HCT116 (cell line): ENCODE data around the gene PPY. TPM values are rescaled to one million over a fixed set of nuclear protein-coding genes. Genes with fewer than 3 reads are reported as not detected.

Source experiments
- ATAC-seq: fragments of 200-7000 bp; cut with Tn5 transposase; 2 replicates; pipeline ENCODE4 v1.9.1; 2020; ENCODE audit warnings: mild to moderate bottlenecking, moderate library complexity
- BruUV-seq: library from RNA; stranded (reverse); fragments of 400-500 nt; replicated peaks from 2 replicates; lab custom pipeline; 2021; lab: Mats Ljungman, UMichigan
- CTCF ChIA-PET: fragments of 300-600 bp; sonication (Branson Sonifier 250); formaldehyde crosslinking; loops from one replicate; lab custom pipeline; 2021; ENCODE audit warnings: antibody characterized with exemption; lab: Charles Lee
- POLR2A ChIA-PET: fragments of 300-600, 350-600 bp; sonication (Branson Sonifier 250); formaldehyde crosslinking; loops from one replicate; lab custom pipeline; 2021; ENCODE audit warnings: antibody characterized with exemption; lab: Charles Lee
- RAD21 ChIA-PET, 2 experiments: fragments of 300-600 bp; sonication (Branson Sonifier 250); formaldehyde crosslinking; loops; one replicate each; lab custom pipeline; 2023; ENCODE audit warnings: low total read pairs in 2 of 2; ENCODE audit not compliant: uncharacterized antibody in 2 of 2, unreplicated experiment in 2 of 2, low non-redundant PET in 1 of 2; lab: Charles Lee
- DNase-seq: peaks from one replicate; pipeline ENCODE4 v3.0.0-alpha.2; 2010; ENCODE audit warnings: low read depth, low spot score
- H2AFZ ChIP-seq: fragments of 200-600 bp; shearing (Covaris generic), sonication (generic); 2 replicates; pipeline ENCODE4 v1.6.1; 2017; ENCODE audit warnings: low read depth, mixed run types, mixed read lengths, antibody characterized with exemption, low read length; ENCODE audit not compliant: poor library complexity, severe bottlenecking
- H3K27ac ChIP-seq: 2 replicates; pipeline ENCODE4 v1.5.1; 2012; ENCODE audit warnings: low read depth, low read length
- H3K27me3 ChIP-seq: fragments of 200-600 bp; sonication (generic); 2 replicates; pipeline ENCODE4 v1.6.1; 2016; ENCODE audit warnings: mixed run types, low read length, mixed read lengths; ENCODE audit not compliant: insufficient read depth
- H3K36me3 ChIP-seq, 2 experiments: fragments of 200-500 bp in 1 of 2; fragments of 200-600 bp in 1 of 2; sonication (Bioruptor generic) in 1 of 2; sonication (generic) in 1 of 2; 2 replicates each; pipeline versions ENCODE4 v1.5.1 to v1.6.1; 2014 to 2016; ENCODE audit warnings: low read length in 2 of 2, inconsistent platforms in 1 of 2, mixed read lengths in 1 of 2, mixed run types in 1 of 2; ENCODE audit not compliant: insufficient read depth in 2 of 2, control insufficient read depth in 1 of 2
- H3K4me1 ChIP-seq, 2 experiments: fragments of 200-600 bp in 1 of 2; sonication (generic) in 1 of 2; 2 replicates each; pipeline versions ENCODE4 v1.5.1 to v1.6.1; 2012 to 2017; ENCODE audit warnings: low read length in 2 of 2, inconsistent platforms in 1 of 2, mild to moderate bottlenecking in 1 of 2, mixed read lengths in 1 of 2, mixed run types in 1 of 2, moderate library complexity in 1 of 2; ENCODE audit not compliant: insufficient read depth in 2 of 2, control insufficient read depth in 1 of 2
- H3K4me2 ChIP-seq: fragments of 200-600 bp; sonication (generic); 2 replicates; pipeline ENCODE4 v1.6.1; 2017; ENCODE audit warnings: mixed run types, low read length, mixed read lengths
- H3K4me3 ChIP-seq, 2 experiments: fragments of 200-600 bp in 1 of 2; sonication (generic) in 1 of 2; replicated peaks in 1 of 2; 2 replicates each; pipeline ENCODE4 v1.5.1; 2011 to 2016; ENCODE audit warnings: low read length in 2 of 2, control low read depth in 1 of 2, low read depth in 1 of 2, mild to moderate bottlenecking in 1 of 2, mixed read lengths in 1 of 2, mixed run types in 1 of 2
- H3K79me2 ChIP-seq: fragments of 200-600 bp; sonication (generic); 2 replicates; pipeline ENCODE4 v1.6.1; 2017; ENCODE audit warnings: mild to moderate bottlenecking, mixed run types, low read length, moderate library complexity, mixed read lengths; ENCODE audit not compliant: insufficient read depth
- H3K9ac ChIP-seq: fragments of 200-600 bp; sonication (generic); 2 replicates; pipeline ENCODE4 v1.6.1; 2016; ENCODE audit warnings: low read length, mixed read lengths
- H3K9me2 ChIP-seq: fragments of 200-600 bp; sonication (generic), shearing (Covaris generic); 2 replicates; pipeline ENCODE4 v1.6.1; 2017; ENCODE audit warnings: mixed run types, mild to moderate bottlenecking, moderate library complexity; ENCODE audit not compliant: insufficient read depth
- H3K9me3 ChIP-seq, 2 experiments: fragments of 200-500 bp in 1 of 2; fragments of 200-600 bp in 1 of 2; sonication (Bioruptor generic) in 1 of 2; sonication (generic) in 1 of 2; 2 replicates each; pipeline ENCODE4 v1.6.1; 2014 to 2017; ENCODE audit warnings: low read length in 2 of 2, mixed read lengths in 2 of 2, inconsistent platforms in 1 of 2, low read depth in 1 of 2, mild to moderate bottlenecking in 1 of 2, mixed run types in 1 of 2, moderate library complexity in 1 of 2; ENCODE audit not compliant: control insufficient read depth in 1 of 2, insufficient read depth in 1 of 2
- H4K20me1 ChIP-seq: fragments of 200-600 bp; sonication (generic), shearing (Covaris generic); 2 replicates; pipeline ENCODE4 v1.6.1; 2017; ENCODE audit warnings: mixed run types, mild to moderate bottlenecking, moderate library complexity; ENCODE audit not compliant: insufficient read depth
- ATF3 ChIP-seq: IDR thresholded peaks from 2 replicates; pipeline ENCODE4 v1.6.1; 2012
- CEBPB ChIP-seq: IDR thresholded peaks from 2 replicates; pipeline ENCODE4 v1.6.1; 2012; ENCODE audit warnings: low read depth
- ELF1 ChIP-seq: IDR thresholded peaks from 2 replicates; pipeline ENCODE4 v1.6.1; 2012; ENCODE audit warnings: low read depth, borderline replicate concordance
- FOSL1 ChIP-seq: IDR thresholded peaks from 2 replicates; pipeline ENCODE4 v1.6.1; 2012; ENCODE audit warnings: low read depth
- POLR2A ChIP-seq: IDR thresholded peaks from 2 replicates; pipeline ENCODE4 v1.7.0; 2011; ENCODE audit warnings: borderline replicate concordance; ENCODE audit not compliant: insufficient read depth, insufficient read length; ENCODE audit errors: extremely low read depth
- POLR2AphosphoS5 ChIP-seq: IDR thresholded peaks from 2 replicates; pipeline ENCODE4 v1.6.1; 2011; ENCODE audit warnings: mild to moderate bottlenecking, low read depth, low read length, moderate library complexity
- REST ChIP-seq: IDR thresholded peaks from 2 replicates; pipeline ENCODE4 v1.6.1; 2012; ENCODE audit warnings: low read depth
- SP1 ChIP-seq: IDR thresholded peaks from 2 replicates; pipeline ENCODE4 v1.6.1; 2012; ENCODE audit warnings: low read depth
- TCF7L2 ChIP-seq: IDR thresholded peaks from 2 replicates; pipeline ENCODE4 v1.7.0; 2011; ENCODE audit warnings: borderline replicate concordance, inconsistent platforms; ENCODE audit not compliant: insufficient read depth, insufficient read length; ENCODE audit errors: extremely low read depth
- ZBTB33 ChIP-seq: IDR thresholded peaks from 2 replicates; pipeline ENCODE4 v1.6.1; 2011; ENCODE audit warnings: mild to moderate bottlenecking, low read length, moderate library complexity; ENCODE audit not compliant: insufficient replicate concordance; ENCODE audit errors: extremely low read depth
- ZFX ChIP-seq: fragments of 450-650 bp; IDR thresholded peaks from 2 replicates; pipeline ENCODE4 v1.6.1; 2017
- ZNF274 ChIP-seq: fragments of 200-500 bp; sonication (Bioruptor generic); IDR thresholded peaks from 2 replicates; pipeline ENCODE4 v1.6.1; 2014; ENCODE audit warnings: mild to moderate bottlenecking, low read depth, low read length, inconsistent platforms
- intact Hi-C: fragments of 100-400 bp; cut with micrococcal nuclease; formaldehyde crosslinking; loops from 2 replicates; pipeline ENCODE4 v1.10.0; 2022
- total RNA-seq: library from RNA; stranded (reverse); gene quantifications from one replicate; pipeline ENCODE4 v1.2.1, GENCODE V29; 2021; ENCODE audit not compliant: unreplicated experiment

Gene PPY
- total RNA-seq, 1 experiment from 2014 or later, result not detected

GRCh38 chr17:43901861-43902589 is 40.3 kb downstream of the PPY start:
- Histone ChIP-seq H3K27me3 (no peaks in the 10 kb centered on the region), H4K20me1 (no peaks in the 10 kb centered on the region), H3K9me2 (no peaks in the 10 kb centered on the region), H3K4me3 (no peak overlapping the region), H3K9ac (no peak overlapping the region), H3K4me1 (peaks cover 32 to 58% of the 10 kb centered on the region in 2 experiments), H3K4me2 (no peak overlapping the region), H3K9me3 (no peaks in the 10 kb centered on the region), H2AFZ (no peak overlapping the region), H3K27ac (no peak overlapping the region), H3K36me3 (no peaks in the 10 kb centered on the region), H3K79me2 (no peaks in the 10 kb centered on the region)
- no peak for TF ChIP-seq CEBPB
- TF ChIP-seq ZNF274, result no peak
- no peak for TF ChIP-seq POLR2AphosphoS5
- TF ChIP-seq ZBTB33, result no peak
- no peak for TF ChIP-seq ELF1
- no peak for TF ChIP-seq ATF3
- no peak for TF ChIP-seq SP1
- TF ChIP-seq ZFX, result no peak
- TF ChIP-seq POLR2A, result no peak
- no peak for TF ChIP-seq TCF7L2
- TF ChIP-seq FOSL1, result no peak
- no peak for TF ChIP-seq REST
- CTCF ChIA-PET, result interaction anchor here (1.5 kb wide), 1 partner anchor 8 kb away, joined by 6 read pairs; no protein-coding TSS in a partner anchor
- DNase-seq (no peak), ATAC-seq (no peak)
- no TSS peak for BruUV-seq
- POLR2A ChIA-PET, result no interaction called here
- intact Hi-C loops, result loop anchor here (10.0 kb wide), 1 partner anchor 463 kb away; the partner anchor contains the start of gene FAM171A2
- RAD21 ChIA-PET, result no interaction called here
